ENCODE measurements around the gene PRM1. TPM values are rescaled to one million over a fixed set of nuclear protein-coding genes. Genes with fewer than 3 reads are reported as not detected.
A peak's percentile ranks its signal among the peaks of the same experiment; 100 is the strongest.

PRM1 gene
- total and polyA plus RNA-seq, 2 of the 13 experiments (the other 11 are each of a cell fraction or from before 2014, with no cell fraction given) = not detected

- 63% methylated on average over 18 of the region's 18 CpGs for WGBS (ENCODE audit: low lambda C conversion rate)
- intact Hi-C loops (cut with micrococcal nuclease; ENCODE audit: unreplicated experiment) = no loop called here
- H3K27me3 ChIP-seq (ENCODE audit: control insufficient read depth in 1 of 2, insufficient read depth in 2 of 2, low read length in 2 of 2) = no peaks in the 10 kb centered on the region
- FAIRE-seq = no peak
- no peak overlapping the region for H3K9ac ChIP-seq (ENCODE audit: insufficient read depth, low read depth, low read length)
- H3K36me3 ChIP-seq (replicated peaks in 1 of 2; ENCODE audit: control insufficient read depth in 1 of 2, insufficient read depth in 2 of 2, low read length in 2 of 2) = no peaks in the 10 kb centered on the region
- peak overlapping the region; percentile 14; the same call in 1 of the 2 replicates for H3K4me2 ChIP-seq (ENCODE audit: low read depth, low read length)
- DNase-seq (ENCODE audit: low spot score) = no peak
- ChIA-PET POLR2A (interaction anchor here (1.9 to 2.7 kb wide), 2 partner anchors 24 to 47 kb away, joined by 5 to 6 read pairs; partner anchors contain the start of gene SOCS1), CTCF (ENCODE audit: low intra/inter-chr PET ratio, low total read pairs) (no interaction called here)
- peak overlapping the region; percentile 3 for H3K27ac ChIP-seq (ENCODE audit: extremely low read length, insufficient read depth, low read length)
- no peak overlapping the region for H3K4me3 ChIP-seq (replicated peaks in 1 of 3; ENCODE audit: insufficient read depth in 1 of 3, low read depth in 2 of 3, low read length in 3 of 3)
- no TSS peak for BruUV-seq (replicated peaks)
- no peak overlapping the region for H2AFZ ChIP-seq (ENCODE audit: low read length)
- no peak for ATAC-seq
- peaks cover 81% of the 10 kb centered on the region for H3K4me1 ChIP-seq (ENCODE audit: insufficient read depth, low read length)
- in situ Hi-C loops (cut with HindIII; ENCODE audit: extremely low pct_ligation_motif_present, low pct_unique_long_range_greater_than_20kb) = no loop called here
- no peaks in the 10 kb centered on the region for H3K79me2 ChIP-seq (ENCODE audit: insufficient read depth, low read length)
- no peaks in the 10 kb centered on the region for H4K20me1 ChIP-seq (ENCODE audit: insufficient read depth, low read length)
- no peaks in the 10 kb centered on the region for H3K9me3 ChIP-seq (ENCODE audit: low read length)
- TF ChIP-seq ZSCAN29 (CRISPR knock-in tag; conservative IDR thresholded peaks at IDR 0.05) (no peak), ZNF703 (CRISPR knock-in tag; IDR thresholded peaks at IDR 0.05; ENCODE audit: borderline replicate concordance) (no peak), GLMP (CRISPR knock-in tag; IDR thresholded peaks at IDR 0.05; ENCODE audit: borderline replicate concordance) (no peak), ZSCAN31 (CRISPR knock-in tag; IDR thresholded peaks at IDR 0.05; ENCODE audit: low read depth) (no peak), FOSL1 (CRISPR knock-in tag; IDR thresholded peaks at IDR 0.05; ENCODE audit: borderline replicate concordance) (no peak), RNF219 (CRISPR knock-in tag; IDR thresholded peaks at IDR 0.05) (no peak), ZNF276 (CRISPR knock-in tag; IDR thresholded peaks at IDR 0.05; ENCODE audit: low read depth) (no peak), KMT2B (CRISPR knock-in tag; IDR thresholded peaks at IDR 0.05) (no peak), SP4 (CRISPR knock-in tag; IDR thresholded peaks at IDR 0.05) (no peak), ZNF225 (CRISPR knock-in tag; IDR thresholded peaks at IDR 0.05) (no peak), KDM2A (CRISPR knock-in tag; IDR thresholded peaks at IDR 0.05; ENCODE audit: borderline replicate concordance, low read depth) (peak; percentile 60; the same call in 1 of the 2 replicates), KDM1A (CRISPR knock-in tag; IDR thresholded peaks at IDR 0.05) (no peak), GZF1 (CRISPR knock-in tag; IDR thresholded peaks at IDR 0.05) (no peak), ZFP62 (CRISPR knock-in tag; IDR thresholded peaks at IDR 0.05) (no peak), ZC3H13 (CRISPR knock-in tag; IDR thresholded peaks at IDR 0.05) (no peak), ATF7 (IDR thresholded peaks at IDR 0.05) (no peak), ATF7 (CRISPR knock-in tag; IDR thresholded peaks at IDR 0.05) (no peak), CSRNP1 (CRISPR knock-in tag; IDR thresholded peaks at IDR 0.05) (no peak)
Measured at GRCh38 chr16:11303405-11304138, 22.4 kb upstream of the PRM1 start.
